RWPE1 (cell line): ENCODE measurements around the gene KCNT1.

Experiments used
- CTCF ChIA-PET: fragments of 350-600 bp; sonication (Branson Sonifier 250); formaldehyde crosslinking; extraction: SDS; loops from one replicate; lab custom pipeline; 2021; lab: Yijun Ruan, JAX
- POLR2A ChIA-PET: fragments of 400-600 bp; formaldehyde crosslinking; extraction: SDS; loops from one replicate; lab custom pipeline; 2020; ENCODE audit warnings: antibody characterized with exemption; ENCODE audit not compliant: low non-redundant PET; lab: Yijun Ruan, JAX
- DNase-seq: peaks from one replicate; pipeline ENCODE4 v3.0.0; 2012; ENCODE audit warnings: low spot score
- H3K27ac ChIP-seq: fragments of 450-650 bp; 2 replicates; pipeline ENCODE4 v1.5.1; 2017
- TF ChIP-seq, protein P1 (sequence below): fragments of 450-650 bp; conservative IDR thresholded peaks from 2 replicates; pipeline ENCODE4 v1.5.1; 2017; ENCODE audit warnings: low read depth, mild to moderate bottlenecking

KCNT1 gene

DNA sequence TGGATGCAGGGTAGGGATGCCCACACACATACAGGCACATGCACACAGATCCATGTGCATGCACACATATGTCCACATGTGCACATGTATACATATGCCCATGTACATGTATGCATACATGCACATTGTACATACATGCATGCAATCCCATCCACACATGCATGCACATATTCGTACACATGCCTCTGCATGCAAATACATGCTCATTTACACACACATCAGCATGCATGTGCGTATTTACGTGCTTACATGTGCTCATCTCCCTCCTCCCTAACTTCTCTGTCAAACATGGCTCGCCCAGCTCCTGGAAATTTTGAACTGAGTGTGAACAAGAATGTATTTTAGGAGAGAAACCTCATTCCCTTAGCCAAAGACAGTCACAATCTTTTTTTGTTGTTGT lies 6.2 kb downstream of the KCNT1 start:
- CTCF ChIA-PET: no interaction called here
- TF ChIP-seq, protein P1, sequence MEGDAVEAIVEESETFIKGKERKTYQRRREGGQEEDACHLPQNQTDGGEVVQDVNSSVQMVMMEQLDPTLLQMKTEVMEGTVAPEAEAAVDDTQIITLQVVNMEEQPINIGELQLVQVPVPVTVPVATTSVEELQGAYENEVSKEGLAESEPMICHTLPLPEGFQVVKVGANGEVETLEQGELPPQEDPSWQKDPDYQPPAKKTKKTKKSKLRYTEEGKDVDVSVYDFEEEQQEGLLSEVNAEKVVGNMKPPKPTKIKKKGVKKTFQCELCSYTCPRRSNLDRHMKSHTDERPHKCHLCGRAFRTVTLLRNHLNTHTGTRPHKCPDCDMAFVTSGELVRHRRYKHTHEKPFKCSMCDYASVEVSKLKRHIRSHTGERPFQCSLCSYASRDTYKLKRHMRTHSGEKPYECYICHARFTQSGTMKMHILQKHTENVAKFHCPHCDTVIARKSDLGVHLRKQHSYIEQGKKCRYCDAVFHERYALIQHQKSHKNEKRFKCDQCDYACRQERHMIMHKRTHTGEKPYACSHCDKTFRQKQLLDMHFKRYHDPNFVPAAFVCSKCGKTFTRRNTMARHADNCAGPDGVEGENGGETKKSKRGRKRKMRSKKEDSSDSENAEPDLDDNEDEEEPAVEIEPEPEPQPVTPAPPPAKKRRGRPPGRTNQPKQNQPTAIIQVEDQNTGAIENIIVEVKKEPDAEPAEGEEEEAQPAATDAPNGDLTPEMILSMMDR: no peak
- no peak for DNase-seq
- no peak overlapping the region for H3K27ac ChIP-seq
- POLR2A ChIA-PET: no interaction called here

GRCh38 chr9:135711391-135711790 lies 9.4 kb downstream of the KCNT1 start:
- POLR2A ChIA-PET: no interaction called here
- no peak for DNase-seq
- CTCF ChIA-PET: interaction anchor here (1.0 to 1.1 kb wide), 2 partner anchors 88 to 207 kb away, joined by 4 to 6 read pairs; no protein-coding TSS in a partner anchor
- H3K27ac ChIP-seq: no peak overlapping the region
- TF ChIP-seq, protein P1: no peak

DNA sequence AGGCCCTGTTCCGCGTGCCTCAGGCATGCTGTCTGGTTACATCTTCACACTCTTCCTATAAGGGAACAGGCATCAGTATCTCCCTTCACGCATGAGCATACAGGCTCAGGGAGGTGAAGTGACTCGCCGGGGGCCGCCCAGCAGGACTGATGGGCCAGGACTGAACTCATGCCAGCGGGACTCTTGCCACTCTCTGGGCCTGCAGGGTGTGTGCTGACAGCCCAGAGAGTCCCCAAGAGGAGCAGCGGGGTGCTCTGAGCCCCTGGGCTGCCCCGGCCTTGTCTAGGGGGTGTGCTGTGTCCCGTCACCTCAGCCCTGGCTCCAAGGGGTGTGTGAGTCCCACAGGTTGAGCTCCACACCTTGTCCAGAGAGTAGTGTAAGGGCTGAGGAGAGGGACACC lies 9.9 kb downstream of the KCNT1 start:
- TF ChIP-seq, protein P1: no peak
- POLR2A ChIA-PET: no interaction called here
- CTCF ChIA-PET: interaction anchor here (1.1 kb wide), 1 partner anchor 88 kb away, joined by 6 read pairs; no protein-coding TSS in a partner anchor
- DNase-seq: no peak
- no peak overlapping the region for H3K27ac ChIP-seq

DNA sequence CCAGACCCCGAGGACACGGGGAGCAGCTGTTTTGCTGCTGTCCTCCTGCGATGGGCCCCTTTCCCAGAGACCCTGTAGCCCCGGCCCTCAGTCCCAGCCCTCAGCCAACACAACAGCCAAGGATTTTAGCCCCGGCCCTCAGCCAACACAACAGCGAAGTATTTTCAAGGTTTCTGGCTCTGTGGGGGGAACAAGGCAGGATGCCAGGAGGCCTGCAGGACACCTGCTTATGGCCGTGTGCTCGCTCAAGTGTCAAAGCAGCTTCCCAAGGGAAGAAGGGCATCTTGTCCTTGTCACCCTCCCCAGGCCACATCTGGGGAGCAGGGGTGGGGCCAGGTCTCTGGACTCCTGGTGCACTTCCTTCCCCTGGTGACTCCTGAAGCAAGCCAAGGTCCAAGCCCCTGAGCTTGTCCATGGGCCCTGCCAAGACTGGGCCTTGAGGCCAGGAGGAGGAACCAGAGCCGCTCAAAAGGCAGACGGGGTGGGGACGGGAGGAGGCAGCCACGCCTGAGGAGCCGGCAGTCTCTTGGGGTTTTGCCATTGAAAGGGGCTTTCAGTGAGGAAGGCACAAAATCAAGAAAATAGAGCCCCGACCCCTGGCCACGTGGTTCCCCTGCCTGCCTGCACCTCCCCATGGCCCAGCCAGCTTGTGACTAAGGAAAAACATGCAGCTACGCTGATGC lies 10.8 kb downstream of the KCNT1 start:
- no peak for DNase-seq
- no peak overlapping the region for H3K27ac ChIP-seq
- CTCF ChIA-PET: no interaction called here
- POLR2A ChIA-PET: no interaction called here
- TF ChIP-seq, protein P1: no peak

DNA sequence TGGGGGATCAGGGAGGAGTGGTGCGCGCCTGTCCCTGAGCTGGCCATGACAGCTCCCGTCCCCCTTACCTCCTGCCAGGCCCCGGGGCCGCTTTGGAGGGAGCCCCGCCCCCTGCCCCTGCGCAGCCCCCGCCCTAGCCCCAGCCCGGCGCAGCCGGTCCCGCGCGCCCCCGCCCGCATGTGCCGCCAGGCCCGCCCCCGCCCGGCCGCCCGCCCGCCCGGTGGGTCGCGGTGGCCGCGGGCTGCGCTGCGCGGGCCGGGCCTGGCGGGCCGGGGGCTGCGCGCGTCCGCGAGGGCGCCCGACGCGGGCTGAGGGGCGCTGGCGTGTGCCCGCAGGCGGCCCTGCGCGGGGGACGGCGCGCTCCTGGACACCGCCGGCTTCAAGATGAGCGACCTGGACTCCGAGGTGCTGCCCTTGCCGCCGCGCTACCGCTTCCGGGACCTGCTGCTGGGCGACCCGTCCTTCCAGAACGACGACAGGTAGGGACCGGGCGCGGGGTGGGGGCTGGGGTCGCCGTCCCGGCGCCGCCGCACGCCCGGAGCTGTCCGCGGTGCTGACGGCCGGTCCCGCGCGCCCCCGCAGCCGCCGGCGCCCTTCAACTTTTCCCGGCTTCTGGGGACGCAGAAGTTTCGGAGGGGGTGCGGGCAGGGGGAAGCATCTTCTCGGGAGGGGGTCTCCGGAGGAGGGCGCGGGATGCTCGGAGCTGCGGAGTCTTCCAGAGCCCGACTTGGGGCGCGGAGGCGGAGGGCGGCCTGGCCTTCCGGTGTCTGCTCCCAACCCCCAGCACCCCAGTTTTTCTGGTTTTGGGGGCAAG lies 12.5 kb downstream of the KCNT1 start:
- POLR2A ChIA-PET: no interaction called here
- DNase-seq: no peak
- TF ChIP-seq, protein P1: no peak
- CTCF ChIA-PET: interaction anchor here (1.2 kb wide), 1 partner anchor 83 kb away, joined by 6 read pairs; no protein-coding TSS in a partner anchor
- H3K27ac ChIP-seq: no peak overlapping the region

GRCh38 chr9:135715056-135715595 lies 13.1 kb downstream of the KCNT1 start:
- POLR2A ChIA-PET: no interaction called here
- no peak for DNase-seq
- TF ChIP-seq, protein P1: no peak
- CTCF ChIA-PET: interaction anchor here (0.6 to 1.2 kb wide), 2 partner anchors 33 to 83 kb away, joined by 5 to 6 read pairs; no protein-coding TSS in a partner anchor
- H3K27ac ChIP-seq: no peak overlapping the region
